Neuronal stem cell (in vitro differentiated cells): Measurements from ENCODE around the gene PNCK.
"Not testable (repeated sequence)": the region's sequence is repeated elsewhere in the genome, so short reads cannot be mapped to it uniquely, and the experiment has no call there.

Experiments
- DNase-seq: peaks from one replicate; pipeline ENCODE4 v3.0.0-alpha.2; 2013; ENCODE audit warnings: low spot score
- H2AFZ ChIP-seq: one replicate; pipeline ENCODE4 v1.6.1; 2013; ENCODE audit warnings: mild to moderate bottlenecking, low read length, inconsistent platforms
- H2AK5ac ChIP-seq: 2 replicates; pipeline ENCODE4 v1.6.1; 2013; ENCODE audit warnings: low read depth, mild to moderate bottlenecking, inconsistent platforms, low read length, moderate library complexity, mixed read lengths
- H2BK120ac ChIP-seq: 2 replicates; pipeline ENCODE4 v1.6.1; 2013; ENCODE audit warnings: low read depth, mild to moderate bottlenecking, inconsistent platforms, low read length, moderate library complexity, mixed read lengths
- H2BK12ac ChIP-seq: one replicate; pipeline ENCODE4 v1.6.1; 2013; ENCODE audit warnings: low read length, inconsistent platforms
- H2BK15ac ChIP-seq: 2 replicates; pipeline ENCODE4 v1.6.1; 2013; ENCODE audit warnings: mild to moderate bottlenecking, low read length, inconsistent platforms, mixed read lengths
- H2BK5ac ChIP-seq: one replicate; pipeline ENCODE4 v1.6.1; 2013; ENCODE audit warnings: inconsistent platforms, mild to moderate bottlenecking, low read length, moderate library complexity
- H3K14ac ChIP-seq: one replicate; pipeline ENCODE4 v1.6.1; 2013; ENCODE audit warnings: low read length, inconsistent platforms
- H3K18ac ChIP-seq: 2 replicates; pipeline ENCODE4 v1.6.1; 2013; ENCODE audit warnings: low read length, inconsistent platforms
- H3K23ac ChIP-seq: 2 replicates; pipeline ENCODE4 v1.6.1; 2013; ENCODE audit warnings: low read depth, mild to moderate bottlenecking, mixed read lengths, low read length, inconsistent platforms; ENCODE audit not compliant: poor library complexity
- H3K27ac ChIP-seq: replicated peaks from 3 replicates; pipeline ENCODE4 v1.5.1; 2013; ENCODE audit warnings: low read length, inconsistent platforms
- H3K27me3 ChIP-seq, 3 experiments: 2 replicates each; pipeline ENCODE4 v1.6.1; 2013; ENCODE audit warnings: low read length in 3 of 3, mild to moderate bottlenecking in 2 of 3, inconsistent platforms in 1 of 3, low read depth in 1 of 3, mixed read lengths in 1 of 3, moderate library complexity in 1 of 3; ENCODE audit not compliant: control insufficient read depth in 3 of 3, insufficient read depth in 3 of 3
- H3K36me3 ChIP-seq, 2 donors: replicated peaks in 1 of 2; 2 replicates each; pipeline ENCODE4 v1.6.1; 2013; ENCODE audit warnings: low read length in 2 of 2; ENCODE audit not compliant: control insufficient read depth in 2 of 2, insufficient read depth in 2 of 2
- H3K4ac ChIP-seq: 2 replicates; pipeline ENCODE4 v1.6.1; 2013; ENCODE audit warnings: inconsistent platforms, mild to moderate bottlenecking, low read length, moderate library complexity
- H3K4me1 ChIP-seq, 2 donors: 1 replicate in 1 of 2; 2 replicates in 1 of 2; pipeline ENCODE4 v1.6.1; 2013; ENCODE audit warnings: low read length in 2 of 2, low read depth in 1 of 2; ENCODE audit not compliant: control insufficient read depth in 2 of 2, insufficient read depth in 1 of 2
- H3K4me2 ChIP-seq: one replicate; pipeline ENCODE4 v1.6.1; 2013; ENCODE audit warnings: mild to moderate bottlenecking, low read length, inconsistent platforms; ENCODE audit not compliant: insufficient read depth, poor library complexity, severe bottlenecking
- H3K4me3 ChIP-seq, 2 donors: 2 replicates each; pipeline ENCODE4 v1.5.1; 2013; ENCODE audit warnings: low read length in 2 of 2, mild to moderate bottlenecking in 2 of 2, inconsistent platforms in 1 of 2, moderate library complexity in 1 of 2
- H3K79me1 ChIP-seq: one replicate; pipeline ENCODE4 v1.6.1; 2013; ENCODE audit warnings: low read depth, mild to moderate bottlenecking, inconsistent platforms, low read length, moderate library complexity
- H3K9ac ChIP-seq: one replicate; pipeline ENCODE4 v1.6.1; 2013; ENCODE audit warnings: mild to moderate bottlenecking, low read depth, low read length, inconsistent platforms; ENCODE audit not compliant: poor library complexity
- H3K9me3 ChIP-seq, 2 donors: replicated peaks in 1 of 2; 2 replicates each; pipeline versions ENCODE3 to v1.6.1; 2013; ENCODE audit warnings: low read length in 2 of 2, mild to moderate bottlenecking in 2 of 2, inconsistent platforms in 1 of 2, low read depth in 1 of 2, mixed read lengths in 1 of 2, moderate library complexity in 1 of 2; ENCODE audit not compliant: control insufficient read depth in 2 of 2, insufficient read depth in 1 of 2
- H4K8ac ChIP-seq: one replicate; pipeline ENCODE4 v1.6.1; 2013; ENCODE audit warnings: low read depth, mild to moderate bottlenecking, inconsistent platforms, low read length, moderate library complexity
- H4K91ac ChIP-seq: one replicate; pipeline ENCODE4 v1.6.1; 2013; ENCODE audit warnings: low read length, low read depth, mild to moderate bottlenecking, inconsistent platforms; ENCODE audit not compliant: poor library complexity
- WGBS, 2 donors: extraction: QIAGEN DNeasy Blood & Tissue Kit; methylation state at CpG; one replicate each; pipeline ENCODE4 v1.1.7; 2013; ENCODE audit warnings: missing lambda C conversion rate in 2 of 2, mixed read lengths in 1 of 2; ENCODE audit not compliant: insufficient read length in 2 of 2, insufficient replicate concordance in 1 of 2; ENCODE audit errors: extremely low coverage in 2 of 2; 5-methylcytosine and 5-hydroxymethylcytosine counted together

PNCK gene

GRCh38 chrX:153694687-153695270 lies 21.2 kb upstream of the PNCK start:
- H2AFZ ChIP-seq: no peak overlapping the region
- no peak overlapping the region for H3K9ac ChIP-seq
- no peak overlapping the region for H3K27ac ChIP-seq
- no peak for DNase-seq
- H2BK12ac ChIP-seq: no peak overlapping the region
- H3K4me1 ChIP-seq: peaks cover 2 to 3% of the 10 kb centered on the region in 2 donors
- no CpG with 5 or more reads among the region's 23 CpGs for WGBS, 2 donors
- no peak overlapping the region for H4K91ac ChIP-seq
- peaks cover 10 to 64% of the 10 kb centered on the region in 2 donors for H3K36me3 ChIP-seq
- no peak overlapping the region for H2BK120ac ChIP-seq
- H3K4me3 ChIP-seq: no peak overlapping the region
- H3K9me3 ChIP-seq: no peaks in the 10 kb centered on the region
- H2BK5ac ChIP-seq: no peak overlapping the region
- peaks cover 0 to 8% (median 0%) of the 10 kb centered on the region in 3 experiments for H3K27me3 ChIP-seq
- H3K4me2 ChIP-seq: no peak overlapping the region
- no peak overlapping the region for H3K4ac ChIP-seq
- H3K18ac ChIP-seq: no peak overlapping the region
- H3K23ac ChIP-seq: no peak overlapping the region
- H2BK15ac ChIP-seq: no peak overlapping the region
- H4K8ac ChIP-seq: no peak overlapping the region
- H3K14ac ChIP-seq: no peak overlapping the region
- H3K79me1 ChIP-seq: peaks cover 9% of the 10 kb centered on the region
- no peak overlapping the region for H2AK5ac ChIP-seq

GRCh38 chrX:153694256-153694655 lies 20.6 kb upstream of the PNCK start:
- not testable (repeated sequence) for H3K4ac ChIP-seq, H2BK15ac ChIP-seq, H3K14ac ChIP-seq, H3K4me3 ChIP-seq, H3K23ac ChIP-seq, H3K4me2 ChIP-seq, H3K9ac ChIP-seq, H3K27me3 ChIP-seq, H2BK120ac ChIP-seq, DNase-seq, H2BK5ac ChIP-seq, H2AK5ac ChIP-seq, H2AFZ ChIP-seq, H4K91ac ChIP-seq, H2BK12ac ChIP-seq, H3K27ac ChIP-seq, H3K9me3 ChIP-seq, H3K4me1 ChIP-seq, H3K18ac ChIP-seq, H4K8ac ChIP-seq
- WGBS, 2 donors: no CpG with 5 or more reads among the region's 16 CpGs
- Histone ChIP-seq H3K79me1 (peaks cover 12% of the 10 kb centered on the region), H3K36me3 (peaks cover 11 to 65% of the 10 kb centered on the region in 2 donors)

GRCh38 chrX:153693216-153694086 lies 19.8 kb upstream of the PNCK start:
- H3K27ac ChIP-seq: no peak overlapping the region
- H4K91ac ChIP-seq: no peak overlapping the region
- H2AFZ ChIP-seq: no peak overlapping the region
- DNase-seq: no peak
- no CpG with 5 or more reads among the region's 31 CpGs for WGBS, 2 donors
- H3K18ac ChIP-seq: no peak overlapping the region
- peaks cover 12% of the 10 kb centered on the region for H3K79me1 ChIP-seq
- no peak overlapping the region for H2BK5ac ChIP-seq
- H3K23ac ChIP-seq: peak overlapping the region; percentile 43
- peaks cover 3 to 4% of the 10 kb centered on the region in 2 donors for H3K4me1 ChIP-seq
- H2AK5ac ChIP-seq: no peak overlapping the region
- no peak overlapping the region for H4K8ac ChIP-seq
- H2BK12ac ChIP-seq: no peak overlapping the region
- peaks cover 11 to 64% of the 10 kb centered on the region in 2 donors for H3K36me3 ChIP-seq
- H2BK120ac ChIP-seq: no peak overlapping the region
- no peak overlapping the region for H3K9ac ChIP-seq
- H3K4ac ChIP-seq: no peak overlapping the region
- H3K14ac ChIP-seq: no peak overlapping the region
- no peaks in the 10 kb centered on the region for H3K9me3 ChIP-seq
- no peak overlapping the region for H3K4me3 ChIP-seq
- H2BK15ac ChIP-seq: no peak overlapping the region
- peaks cover 0 to 8% (median 0%) of the 10 kb centered on the region in 3 experiments for H3K27me3 ChIP-seq
- H3K4me2 ChIP-seq: no peak overlapping the region

GRCh38 chrX:153692611-153693156 lies 19.1 kb upstream of the PNCK start:
- peaks cover 12% of the 10 kb centered on the region for H3K79me1 ChIP-seq
- H4K91ac ChIP-seq: no peak overlapping the region
- H3K18ac ChIP-seq: no peak overlapping the region
- peaks cover 11 to 64% of the 10 kb centered on the region in 2 donors for H3K36me3 ChIP-seq
- H2BK15ac ChIP-seq: no peak overlapping the region
- peaks cover 3 to 4% of the 10 kb centered on the region in 2 donors for H3K4me1 ChIP-seq
- no peak overlapping the region for H2BK12ac ChIP-seq
- DNase-seq: no peak
- no CpG with 5 or more reads among the region's 24 CpGs for WGBS, 2 donors
- H3K4me2 ChIP-seq: peak overlapping the region; percentile 11
- H3K9ac ChIP-seq: no peak overlapping the region
- H3K9me3 ChIP-seq: no peaks in the 10 kb centered on the region
- no peak overlapping the region for H2AK5ac ChIP-seq
- H2BK120ac ChIP-seq: no peak overlapping the region
- H3K27me3 ChIP-seq: peaks cover 0 to 5% (median 0%) of the 10 kb centered on the region in 3 experiments
- no peak overlapping the region for H2AFZ ChIP-seq
- H3K23ac ChIP-seq: no peak overlapping the region
- H2BK5ac ChIP-seq: no peak overlapping the region
- H3K27ac ChIP-seq: no peak overlapping the region
- H3K4ac ChIP-seq: no peak overlapping the region
- no peak overlapping the region for H4K8ac ChIP-seq
- H3K4me3 ChIP-seq: no peak overlapping the region
- no peak overlapping the region for H3K14ac ChIP-seq
